Tibial nerve (tissue), 4 donors: ENCODE data around the gene LAMB4.

ENCODE experiments used
- CTCF ChIP-seq, 5 experiments: fragments of 200-600 bp in 3 of 5; fragments of 450-650 bp in 2 of 5; sonication (generic) in 3 of 5; IDR thresholded peaks; one replicate each; pipeline ENCODE4 v1.5.1; 2016 to 2019; ENCODE audit warnings: antibody characterized with exemption in 5 of 5, mild to moderate bottlenecking in 3 of 5, moderate library complexity in 2 of 5
- EP300 ChIP-seq, 2 donors: sonication (generic); formaldehyde crosslinking; IDR thresholded peaks; one replicate each; pipeline ENCODE4 v1.6.1; 2017; ENCODE audit warnings: antibody characterized with exemption in 2 of 2, mild to moderate bottlenecking in 1 of 2
- POLR2A ChIP-seq, 2 donors: fragments of 450-650 bp; IDR thresholded peaks; one replicate each; pipeline ENCODE4 v1.6.1; 2017; ENCODE audit warnings: antibody characterized with exemption in 2 of 2, mild to moderate bottlenecking in 2 of 2, moderate library complexity in 2 of 2

- TF ChIP-seq CTCF (IDR thresholded peaks at IDR 0.05) (no peak), POLR2A (IDR thresholded peaks at IDR 0.05) (no peak), EP300 (IDR thresholded peaks at IDR 0.05) (no peak)
Observed at GRCh38 chr7:108129018-108129965, 869 bp downstream of the LAMB4 start.
